Islet precursor cell (in vitro differentiated cells): ENCODE results near the gene PIR.

ENCODE experiments used
- DNase-seq: peaks from one replicate; pipeline ENCODE4 v3.0.0-alpha.2; 2018

Gene PIR

DNA sequence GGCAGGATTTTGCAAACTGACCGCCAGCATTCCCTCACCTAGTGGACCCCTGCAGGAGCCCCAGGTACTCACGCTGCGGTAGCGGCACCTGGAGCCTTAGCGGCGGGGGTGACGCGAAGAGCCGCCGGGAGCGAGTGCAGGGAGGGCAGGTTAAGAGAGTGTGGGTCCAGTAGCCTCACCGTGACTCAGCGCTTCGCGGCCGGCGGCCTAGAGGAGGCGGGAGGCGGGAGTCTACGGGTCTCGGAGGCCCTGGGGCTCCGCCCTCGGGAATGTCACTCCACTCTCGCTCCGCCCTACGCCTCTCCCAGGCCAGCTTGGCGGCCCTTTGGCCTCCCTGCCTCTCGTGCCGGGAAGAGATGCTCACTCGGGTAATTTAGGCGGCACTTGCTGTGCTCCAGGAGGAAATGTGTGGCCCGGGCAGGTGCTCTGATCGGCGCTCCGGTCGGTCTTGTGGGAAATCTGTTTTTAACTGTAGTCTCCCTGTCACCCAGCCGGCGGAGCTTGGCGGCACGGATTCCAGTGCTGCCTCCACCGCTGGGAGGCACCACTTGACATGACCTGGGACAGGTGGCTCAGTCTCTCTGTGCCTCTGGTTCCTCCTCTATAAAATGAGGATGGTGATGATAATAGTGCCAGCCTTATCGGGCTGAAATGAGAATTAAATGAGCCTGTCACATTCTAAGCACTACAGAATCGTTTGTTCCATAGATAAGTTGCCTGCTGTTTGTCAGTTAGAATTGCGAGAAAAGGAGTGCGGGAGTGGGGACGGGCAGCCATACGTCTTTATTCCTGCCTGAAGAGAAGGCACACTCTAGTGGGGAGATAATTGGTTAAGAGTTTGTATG lies at the start of gene PIR:
Gene PIR (minus strand): TSS at position 216 of the 845 bp plus-strand sequence. CDS start 2,076 bp downstream, outside the sequence.
- DNase-seq, result peak; percentile 99

DNA sequence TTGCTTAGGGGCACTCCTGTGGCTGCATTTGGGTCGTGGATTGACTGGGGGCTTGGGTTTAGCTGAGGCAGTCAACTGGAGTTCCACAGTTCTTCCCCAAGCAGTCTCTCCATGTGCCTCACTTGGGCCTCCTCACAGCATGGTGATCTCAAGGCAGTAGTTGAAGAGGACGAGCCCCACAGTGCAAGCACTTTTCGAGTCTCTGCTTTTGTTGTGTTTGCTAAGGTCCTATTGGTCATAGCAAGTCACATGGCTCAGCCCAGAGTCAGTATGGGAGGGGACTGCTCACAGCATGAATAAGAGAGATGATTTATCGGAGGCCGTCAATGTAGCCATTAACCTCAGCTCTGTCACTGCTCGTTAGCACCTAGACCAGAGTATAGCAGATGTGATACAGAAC lies 37.2 kb upstream of the PIR start:
- no peak for DNase-seq

DNA sequence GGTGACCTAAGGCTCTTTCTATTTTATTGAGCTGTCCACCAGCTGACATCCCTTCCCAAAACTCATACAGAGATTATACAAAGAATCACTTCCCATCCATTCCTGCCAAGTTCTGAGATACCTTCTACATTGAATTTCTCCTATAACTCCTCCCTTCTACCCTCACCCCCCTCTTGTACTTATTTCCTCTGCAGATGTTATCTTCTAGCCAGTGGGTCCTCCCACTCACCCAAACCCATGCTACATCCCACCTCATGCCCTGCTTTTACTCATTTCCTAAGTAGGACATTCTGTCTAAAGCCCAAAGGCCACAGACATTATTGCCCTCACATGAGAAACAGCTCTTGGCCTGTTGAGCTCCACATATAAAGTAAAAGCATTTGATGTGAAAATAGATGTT lies 36.0 kb upstream of the PIR start:
- DNase-seq, result no peak

DNA sequence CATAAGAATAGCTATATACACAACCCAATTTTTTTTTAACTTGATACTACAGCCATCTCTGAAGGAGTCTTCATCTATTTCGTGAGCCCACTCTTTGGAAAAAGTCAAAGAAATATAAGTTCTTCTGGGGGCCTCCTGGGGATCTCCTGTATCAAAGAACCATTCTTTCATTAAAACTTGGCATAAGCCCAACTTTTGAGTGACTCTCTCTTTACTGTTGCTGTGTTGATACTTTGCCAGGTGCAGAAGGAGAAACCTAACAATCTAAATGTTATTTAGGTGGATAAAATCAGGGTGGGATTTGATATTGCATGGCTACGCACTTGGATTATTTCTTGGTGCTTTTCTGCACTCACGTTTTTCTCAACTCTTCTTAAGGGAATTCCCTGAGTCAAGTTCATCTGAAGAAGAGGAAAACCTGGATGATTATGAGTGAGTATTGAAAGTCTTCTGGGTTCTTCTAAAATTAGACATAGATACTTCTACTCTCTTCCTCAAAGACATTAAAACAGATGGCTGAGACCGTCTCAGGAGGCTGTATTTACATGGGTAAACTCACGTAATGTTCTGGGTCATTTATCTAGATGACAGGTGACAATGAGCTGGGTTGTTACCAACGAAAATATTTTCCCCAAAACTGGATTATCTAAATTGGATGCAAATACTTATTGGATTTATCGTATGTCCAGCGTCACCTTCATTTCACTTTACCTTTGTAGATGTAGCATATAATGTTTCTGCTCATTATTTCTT lies 32.7 kb upstream of the PIR start:
- no peak for DNase-seq

DNA sequence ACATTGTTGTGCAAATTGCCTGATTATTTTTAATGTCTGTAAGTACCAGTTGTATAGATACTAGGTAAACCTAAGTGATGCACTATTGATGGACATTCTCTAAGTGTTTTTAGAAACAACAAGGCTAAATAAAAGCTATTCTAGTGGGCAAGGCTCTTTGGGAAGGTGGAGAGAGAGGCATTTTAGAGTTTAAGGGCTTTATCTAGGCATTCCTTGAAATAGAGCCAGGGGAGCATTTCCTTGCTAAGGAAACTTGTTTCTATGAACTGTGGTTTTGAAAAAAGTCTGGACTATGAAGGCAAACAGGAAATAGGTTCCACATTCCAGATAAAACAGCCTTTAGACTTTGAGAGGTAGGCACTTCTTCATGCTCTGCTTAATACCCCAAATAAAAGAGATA lies 31.3 kb upstream of the PIR start:
- no peak for DNase-seq

DNA sequence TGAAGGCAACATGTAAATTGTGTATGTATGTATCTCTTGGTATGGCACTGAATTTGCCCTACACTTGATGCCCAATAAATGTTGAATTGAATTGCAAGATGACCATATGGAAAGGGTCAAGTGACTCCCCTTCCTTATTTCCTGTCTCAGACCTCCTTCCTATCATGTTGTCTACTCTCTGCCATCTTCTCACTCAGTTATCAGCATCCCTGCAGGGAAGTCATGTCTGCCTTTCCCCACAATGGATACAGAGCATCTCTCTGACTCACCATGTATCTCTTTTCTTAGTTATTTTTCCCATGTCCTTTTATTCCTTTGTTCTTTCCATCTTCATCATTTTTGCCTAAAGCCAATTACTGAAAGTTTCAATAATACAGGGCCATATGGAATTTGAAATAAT lies 30.0 kb upstream of the PIR start:
- no peak for DNase-seq

DNA sequence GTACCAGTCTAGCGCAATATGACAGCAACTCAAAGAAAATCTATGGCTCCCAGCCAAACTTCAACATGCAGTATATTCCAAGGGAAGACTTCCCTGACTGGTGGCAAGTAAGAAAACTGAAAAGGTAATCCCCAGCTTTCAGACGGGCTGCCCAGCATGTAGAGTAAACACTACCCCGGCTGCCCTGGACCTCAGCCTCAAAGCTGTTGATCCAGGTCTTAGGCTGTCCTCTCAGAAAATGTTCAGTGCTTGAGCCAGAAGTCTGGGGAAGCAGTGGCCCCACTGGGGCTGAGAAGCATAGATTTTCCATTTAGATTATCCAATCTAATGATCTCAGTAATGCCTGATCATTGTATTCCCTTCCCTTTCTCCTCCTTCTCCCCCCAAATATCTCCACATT lies 29.3 kb upstream of the PIR start:
- no peak for DNase-seq

DNA sequence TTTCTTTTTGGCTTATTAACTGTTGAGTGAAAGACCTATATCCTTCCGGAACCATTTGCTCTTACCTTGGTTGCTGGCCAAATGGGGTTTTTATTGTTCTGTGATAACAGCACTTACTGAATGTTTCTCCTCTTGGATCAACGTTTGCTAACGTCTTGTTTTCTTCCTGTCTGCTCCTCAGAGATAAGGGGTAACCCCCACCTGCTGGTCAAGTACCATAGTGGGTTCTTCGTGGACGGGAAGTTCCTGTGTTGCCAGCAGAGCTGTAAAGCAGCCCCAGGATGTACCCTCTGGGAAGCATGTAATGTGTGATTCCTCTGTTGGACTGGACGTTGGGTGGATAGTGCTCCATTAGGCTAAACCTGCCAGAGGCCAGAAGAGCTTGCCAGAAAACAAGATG lies 22.8 kb upstream of the PIR start:
- DNase-seq, result no peak

DNA sequence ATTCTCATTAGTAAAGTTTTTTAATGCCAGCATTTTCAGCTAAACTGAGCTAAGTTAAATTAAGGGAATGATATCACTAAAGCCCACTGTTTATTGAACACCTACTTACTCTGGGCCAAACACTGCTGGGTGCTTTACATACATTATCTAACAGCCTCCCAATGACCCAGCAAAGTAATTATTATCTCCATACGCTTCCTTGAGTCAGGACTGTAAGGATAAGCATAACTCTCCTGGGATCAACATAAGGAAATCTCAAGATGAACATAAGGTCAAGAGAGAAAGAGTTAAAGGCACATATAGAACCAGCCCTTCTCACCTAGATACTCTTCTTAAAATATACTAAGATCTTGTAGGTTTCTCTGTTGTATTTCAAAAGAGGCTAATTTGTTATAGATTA lies 21.1 kb upstream of the PIR start:
- no peak for DNase-seq

DNA sequence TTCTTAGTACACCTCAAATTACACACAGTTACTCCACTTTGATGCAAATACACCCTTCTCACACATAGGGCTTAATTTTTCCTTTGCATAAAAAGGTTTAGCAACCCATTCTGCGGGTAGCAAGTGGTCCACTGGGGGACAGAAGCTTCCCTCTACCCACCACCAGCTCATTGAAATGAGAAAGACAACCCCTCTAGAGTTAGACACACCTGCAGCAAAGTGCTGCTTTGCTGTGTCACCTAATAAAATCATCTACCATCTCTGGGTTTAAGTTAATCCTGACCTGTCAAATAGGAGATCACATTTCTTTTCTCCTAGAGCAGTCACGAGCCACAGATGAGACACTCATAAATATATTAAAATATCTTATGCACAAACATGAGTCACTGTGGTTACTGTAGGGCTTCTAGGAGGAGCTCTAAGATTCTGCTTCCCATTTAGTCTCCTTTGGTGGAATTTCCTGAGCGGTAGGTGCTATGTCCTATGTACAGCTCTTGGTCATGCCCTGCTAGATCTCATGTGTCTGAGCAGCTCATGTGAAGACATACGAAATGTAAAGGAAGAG lies 19.4 kb upstream of the PIR start:
- no peak for DNase-seq

DNA sequence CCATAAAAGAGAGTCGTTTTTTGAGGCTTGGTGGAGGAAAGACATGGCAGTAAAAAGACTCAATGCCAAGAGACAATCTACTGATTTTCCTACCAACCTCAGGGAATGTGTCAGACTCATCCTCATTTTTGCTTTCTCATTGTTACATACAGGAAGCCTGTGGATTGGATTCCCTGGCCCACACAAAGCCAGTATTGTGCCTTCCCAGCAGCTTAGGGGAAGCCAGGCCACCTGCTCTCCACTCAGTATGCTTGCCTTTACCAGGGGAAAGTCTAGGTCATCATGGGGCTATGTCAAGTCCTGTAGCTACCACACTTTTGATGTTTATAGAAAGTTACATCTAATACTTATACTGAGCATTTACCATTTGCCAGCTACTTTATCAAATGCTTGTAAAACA lies 18.4 kb upstream of the PIR start:
- peak; percentile 75 for DNase-seq

DNA sequence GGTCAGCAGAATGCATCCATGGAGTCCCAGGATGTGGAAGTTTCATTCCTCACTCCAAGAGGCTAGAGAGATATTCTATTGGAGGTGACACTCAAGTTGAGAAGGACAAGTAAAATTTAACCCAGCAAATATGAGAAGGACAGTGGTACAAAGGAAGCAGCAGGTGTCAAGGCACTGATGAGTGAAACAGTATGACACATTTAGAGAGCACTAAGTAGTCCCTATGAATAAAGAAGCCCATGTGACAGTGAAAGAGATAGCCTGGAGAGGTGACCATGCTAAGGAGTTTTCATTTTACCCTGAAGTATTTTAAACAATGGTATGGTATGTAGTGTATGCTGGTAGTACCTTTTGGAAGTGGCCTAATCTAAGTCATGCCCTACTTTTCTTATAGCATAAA lies 16.7 kb upstream of the PIR start:
- DNase-seq, result no peak

DNA sequence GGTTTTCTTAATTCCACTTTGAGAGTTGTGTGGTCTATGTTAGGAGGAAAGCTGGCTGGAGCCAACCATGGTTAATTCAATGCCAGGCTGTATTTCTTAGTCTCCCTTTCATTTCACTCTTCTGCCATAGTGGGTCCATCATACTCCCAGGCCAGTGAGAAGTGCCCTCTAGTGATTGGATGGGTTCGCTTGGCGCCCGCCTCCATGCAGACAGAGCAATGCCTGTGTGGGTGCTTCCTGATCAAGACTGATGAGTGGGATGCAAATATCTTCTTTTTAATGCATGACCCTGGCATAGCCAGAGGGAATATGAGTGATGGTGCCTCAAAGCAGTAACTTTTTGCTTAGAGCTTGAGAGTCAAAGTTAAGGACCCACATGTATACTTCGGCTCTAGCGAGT lies 13.9 kb upstream of the PIR start:
- DNase-seq, result no peak

DNA sequence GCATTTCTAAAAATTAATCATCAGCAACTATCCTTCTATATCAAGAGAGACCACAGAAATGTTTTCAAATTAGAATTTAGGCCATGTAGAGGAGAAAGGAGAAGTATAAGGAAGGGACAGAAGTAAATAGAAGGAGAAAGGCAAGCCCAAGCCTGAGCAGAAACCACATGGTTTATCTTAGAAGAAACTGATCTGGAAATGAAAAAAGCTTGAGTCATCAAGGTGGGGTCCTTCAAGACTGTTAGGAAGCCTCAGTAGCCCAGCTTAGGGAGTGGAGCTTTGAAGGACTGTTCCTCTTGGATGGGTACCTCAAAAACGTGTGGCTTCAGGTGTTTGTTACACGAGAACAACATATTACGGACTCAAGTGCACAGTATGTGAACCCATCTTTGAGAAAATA lies 12.0 kb upstream of the PIR start:
- DNase-seq, result no peak

DNA sequence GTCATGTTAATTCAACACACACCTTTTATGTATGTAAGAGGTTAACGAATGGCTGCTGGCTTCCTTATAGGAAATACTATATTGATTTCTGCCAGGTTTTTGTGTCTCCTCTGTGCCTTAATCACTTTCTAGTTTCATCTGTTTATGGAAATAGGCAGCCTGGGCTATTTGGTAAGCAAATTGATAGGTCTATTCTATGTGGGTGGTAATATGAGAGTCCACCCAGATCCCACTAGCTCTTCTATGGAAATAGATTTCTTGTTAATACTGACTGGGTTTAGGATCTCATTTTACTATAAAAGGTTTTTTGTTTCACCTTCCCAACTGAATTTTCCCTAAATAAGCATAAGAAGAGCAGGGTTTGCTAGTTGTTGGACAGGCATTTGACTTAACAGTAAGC lies 11.5 kb upstream of the PIR start:
- no peak for DNase-seq

DNA sequence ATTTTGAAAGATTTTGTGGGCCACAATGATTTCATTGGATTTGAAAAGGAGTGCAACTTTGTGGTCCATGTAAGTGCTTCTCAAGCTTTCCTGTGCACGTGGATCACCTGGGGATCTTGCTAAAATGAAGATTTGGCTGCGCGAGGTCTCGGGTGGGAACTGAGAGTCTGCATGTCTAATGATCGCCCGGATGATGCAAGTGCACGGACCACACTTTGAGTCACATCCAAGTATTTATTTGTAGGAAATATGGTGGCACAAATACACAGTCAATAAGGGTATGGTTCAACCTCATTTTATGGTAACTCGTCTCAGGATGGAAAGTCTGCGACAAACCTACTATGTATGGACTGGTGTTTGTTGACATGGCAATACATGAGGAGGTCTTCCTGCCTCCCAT lies 8.4 kb upstream of the PIR start:
- no peak for DNase-seq

DNA sequence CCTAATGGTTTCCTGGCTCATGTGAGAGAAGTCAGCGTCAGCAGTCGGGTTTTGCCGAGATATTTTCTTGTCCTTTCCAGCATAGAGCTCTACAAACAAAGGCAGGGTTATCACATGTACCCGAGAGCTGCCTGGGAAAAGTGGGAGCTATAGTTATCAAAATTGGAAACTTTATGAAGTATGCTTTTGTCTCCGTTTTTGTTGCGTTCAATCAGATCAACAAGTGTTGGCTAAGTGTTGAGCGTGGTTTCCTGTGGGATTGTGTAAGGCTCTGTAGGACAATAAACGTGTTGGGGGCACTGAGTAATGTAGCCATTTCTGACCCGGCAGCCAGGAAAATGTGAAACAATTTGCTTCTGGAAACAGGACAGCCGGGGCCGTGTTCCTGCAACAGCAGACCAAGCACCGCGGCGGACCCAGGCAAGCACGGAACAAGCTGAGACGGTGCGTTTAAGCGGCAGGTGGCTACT lies 7.4 kb upstream of the PIR start, which contains the start of gene BMX:
Gene BMX (plus strand): TSS at position 311 of the 470 bp plus-strand sequence. CDS start 7,547 bp downstream, outside the sequence.
- no peak for DNase-seq

DNA sequence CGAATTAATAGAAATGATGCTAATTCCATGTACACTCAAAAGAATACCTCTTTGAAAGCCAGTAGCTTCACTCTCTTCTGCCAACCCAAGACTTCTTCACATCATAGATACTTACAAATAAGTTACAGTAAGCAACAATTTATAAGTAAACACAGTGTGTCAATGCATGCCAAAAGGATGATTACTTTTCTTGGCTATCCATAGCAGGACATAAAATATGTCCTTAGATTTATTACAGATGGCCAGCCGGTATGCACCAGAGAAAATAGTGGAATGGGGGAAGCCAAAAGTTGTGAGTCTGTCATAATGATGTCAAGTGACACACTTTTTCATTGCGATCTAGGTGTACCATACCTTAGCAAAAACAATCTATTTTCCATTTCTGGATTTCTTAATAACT lies 6.8 kb upstream of the PIR start:
- DNase-seq, result no peak

DNA sequence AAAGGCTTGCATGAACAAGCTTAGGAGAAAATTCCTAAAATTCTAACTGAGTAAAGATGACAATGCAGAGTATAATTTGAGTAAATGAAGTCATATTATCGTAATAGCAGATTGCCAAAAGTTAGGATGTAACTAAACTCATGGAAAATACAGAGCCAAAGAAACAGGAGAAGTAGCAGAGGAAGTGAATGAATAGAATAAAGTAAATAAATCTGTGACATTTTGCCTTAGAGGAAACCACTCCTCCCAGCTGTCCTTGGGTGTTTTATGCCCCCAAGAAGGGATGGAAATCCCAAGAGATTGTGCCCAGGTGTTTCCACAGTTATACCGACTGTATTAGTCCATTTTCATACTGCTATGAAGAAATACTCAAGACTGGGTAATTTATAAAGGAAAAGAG lies 5.6 kb upstream of the PIR start:
- no peak for DNase-seq

DNA sequence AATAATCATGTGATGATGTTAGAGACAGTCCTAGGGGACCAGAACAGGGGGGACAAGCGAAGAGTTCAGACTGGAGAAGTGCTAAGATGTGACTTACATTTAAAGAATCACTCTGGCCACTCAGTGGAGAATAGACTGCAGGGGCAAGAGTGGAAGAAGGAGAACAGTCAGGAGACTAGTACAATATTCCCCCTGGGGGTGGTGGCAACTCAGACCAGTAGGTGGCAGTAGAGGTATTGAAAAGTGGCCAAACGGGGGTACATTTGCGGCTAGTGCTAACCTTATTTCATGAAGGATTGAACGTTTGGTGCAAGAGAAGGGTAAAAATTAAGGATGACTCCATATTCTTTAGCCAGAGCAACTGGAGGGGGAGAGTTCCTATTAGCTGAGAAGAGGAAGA lies 4.7 kb upstream of the PIR start:
- peak; percentile 85 for DNase-seq

DNA sequence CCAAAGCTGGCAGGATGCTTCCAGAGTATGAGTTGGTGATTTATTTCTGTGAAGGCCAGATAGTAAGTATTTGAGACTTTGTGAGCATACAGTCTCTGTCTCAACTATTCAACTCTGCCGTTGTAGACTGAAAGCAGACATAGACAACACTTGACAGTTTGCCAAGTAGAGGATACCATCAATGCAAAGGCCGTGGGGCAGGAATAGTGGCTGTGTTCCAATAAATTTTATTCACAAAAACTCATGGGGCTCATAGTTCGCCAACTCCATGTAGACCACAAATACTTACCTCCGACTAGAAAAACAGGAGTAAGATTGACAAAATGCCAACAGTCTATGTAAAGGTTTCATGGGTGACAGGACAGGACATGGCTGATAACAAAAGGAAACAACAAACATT lies 3.7 kb upstream of the PIR start:
- no peak for DNase-seq

DNA sequence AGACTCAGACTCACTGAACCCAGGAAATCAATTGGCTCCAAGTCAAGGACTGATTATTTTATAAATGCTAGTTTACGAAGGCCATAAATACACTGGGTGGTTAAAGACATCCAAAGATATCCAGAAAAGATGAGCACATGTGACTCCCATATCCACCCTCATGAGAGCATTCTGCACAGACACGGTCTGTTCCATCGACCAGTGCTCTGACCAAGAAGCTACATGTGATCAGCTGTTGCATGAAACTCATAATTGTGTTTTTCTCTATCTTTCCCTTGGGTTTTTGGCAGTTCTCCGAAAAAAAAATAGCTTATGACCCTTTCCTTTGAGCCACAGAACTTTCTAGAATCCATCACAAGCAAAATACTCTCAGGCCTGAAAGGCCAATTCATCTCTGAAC lies 2.7 kb upstream of the PIR start:
- DNase-seq, result no peak

DNA sequence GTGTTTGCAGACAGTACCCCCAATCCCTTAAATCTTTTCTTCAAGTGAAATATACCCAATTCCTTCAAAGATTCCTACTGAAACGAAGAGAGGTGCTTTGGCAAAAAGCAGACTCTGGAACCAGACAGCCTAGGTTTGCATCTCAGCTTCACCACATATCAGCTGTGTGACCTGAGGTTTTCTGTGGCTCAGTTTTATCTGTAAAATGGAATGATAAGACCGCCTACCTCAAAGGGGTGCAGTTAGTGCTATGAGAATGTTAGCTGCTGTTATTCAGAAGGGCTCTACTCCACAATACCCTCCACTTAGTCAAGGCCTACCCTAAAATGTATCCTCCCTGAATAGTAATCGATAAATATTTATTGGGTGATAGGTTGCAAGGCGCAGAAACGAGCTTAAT lies 664 bp downstream of the PIR start:
- DNase-seq, result no peak

DNA sequence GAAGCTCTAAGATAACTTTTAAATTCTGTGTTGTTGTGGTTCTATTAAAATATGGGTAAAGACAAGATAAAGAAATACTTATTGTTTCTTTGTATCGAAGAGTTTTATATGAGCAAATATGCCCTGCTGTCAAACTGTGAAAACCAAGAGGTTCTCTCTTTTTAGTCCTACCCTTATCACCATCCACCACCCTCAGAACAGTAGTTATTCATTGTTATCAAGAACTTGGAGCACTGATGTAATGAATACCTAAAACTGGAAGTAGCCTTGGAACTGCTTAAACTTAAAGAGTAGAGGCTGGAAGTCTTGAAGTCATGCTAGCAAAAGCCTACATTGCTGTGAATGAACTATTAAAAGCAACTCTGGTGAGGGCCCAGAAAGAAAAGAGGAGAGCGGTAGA lies 9.2 kb downstream of the PIR start:
- DNase-seq, result no peak
